ENCODE data around the gene FOSB.

DNA sequence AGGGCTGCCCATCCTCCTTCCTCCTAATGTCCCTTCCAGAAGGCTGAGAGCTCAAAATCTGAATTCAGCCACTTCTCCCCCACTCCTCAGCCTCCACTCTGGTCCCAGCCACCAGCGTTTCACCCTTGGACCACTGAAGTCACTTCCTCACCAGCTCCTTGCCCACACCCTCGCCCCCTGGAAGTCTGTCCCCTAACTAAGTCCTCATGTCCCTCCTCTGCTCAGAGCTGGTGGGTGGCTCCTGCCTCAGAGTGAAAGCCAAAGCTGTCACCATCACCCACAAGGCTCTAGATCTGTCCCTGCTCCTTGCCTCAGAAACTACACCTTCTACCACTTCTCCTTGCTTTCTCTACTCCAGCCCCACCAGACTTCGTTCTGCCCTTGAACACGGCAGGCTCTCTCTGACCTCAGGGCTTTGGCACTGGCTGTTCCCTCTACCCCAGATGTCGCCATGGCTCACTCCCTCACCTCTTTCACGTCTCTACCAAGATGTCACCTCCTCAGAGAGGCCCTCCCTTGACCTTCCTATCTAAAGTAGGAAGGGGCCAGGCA, 45.8 kb upstream of the FOSB start:
- TF ChIP-seq, protein P1, sequence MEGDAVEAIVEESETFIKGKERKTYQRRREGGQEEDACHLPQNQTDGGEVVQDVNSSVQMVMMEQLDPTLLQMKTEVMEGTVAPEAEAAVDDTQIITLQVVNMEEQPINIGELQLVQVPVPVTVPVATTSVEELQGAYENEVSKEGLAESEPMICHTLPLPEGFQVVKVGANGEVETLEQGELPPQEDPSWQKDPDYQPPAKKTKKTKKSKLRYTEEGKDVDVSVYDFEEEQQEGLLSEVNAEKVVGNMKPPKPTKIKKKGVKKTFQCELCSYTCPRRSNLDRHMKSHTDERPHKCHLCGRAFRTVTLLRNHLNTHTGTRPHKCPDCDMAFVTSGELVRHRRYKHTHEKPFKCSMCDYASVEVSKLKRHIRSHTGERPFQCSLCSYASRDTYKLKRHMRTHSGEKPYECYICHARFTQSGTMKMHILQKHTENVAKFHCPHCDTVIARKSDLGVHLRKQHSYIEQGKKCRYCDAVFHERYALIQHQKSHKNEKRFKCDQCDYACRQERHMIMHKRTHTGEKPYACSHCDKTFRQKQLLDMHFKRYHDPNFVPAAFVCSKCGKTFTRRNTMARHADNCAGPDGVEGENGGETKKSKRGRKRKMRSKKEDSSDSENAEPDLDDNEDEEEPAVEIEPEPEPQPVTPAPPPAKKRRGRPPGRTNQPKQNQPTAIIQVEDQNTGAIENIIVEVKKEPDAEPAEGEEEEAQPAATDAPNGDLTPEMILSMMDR (IDR thresholded peaks at IDR 0.05), result no peak
- TF ChIP-seq POLR2A (IDR thresholded peaks at IDR 0.05) (no peak), EP300 (IDR thresholded peaks at IDR 0.05) (no peak)

Data from ovary (tissue), 3 donors.